SK-N-SH treated with all-trans-retinoic acid at 6 μM for 48 hours (cell line): Measurements from ENCODE around the gene COL6A3.

Experiments
- ATAC-seq: fragments of 200-7000 bp; cut with Tn5 transposase; 3 replicates; pipeline ENCODE4 v1.9.1; 2020; ENCODE audit warnings: mild to moderate bottlenecking, moderate library complexity
- ARNTL ChIP-seq: fragments of 450-650 bp; formaldehyde crosslinking; IDR thresholded peaks from 2 replicates; pipeline ENCODE4 v1.5.0; 2020; ENCODE audit warnings: low read depth, mild to moderate bottlenecking, moderate library complexity, borderline replicate concordance
- BACH2 ChIP-seq: fragments of 250-450 bp; sonication (Bioruptor Pico); IDR thresholded peaks from 2 replicates; pipeline ENCODE4 v1.9.0; 2021; ENCODE audit warnings: mild to moderate bottlenecking, borderline replicate concordance
- CREB5 ChIP-seq: fragments of 250-450 bp; sonication (Bioruptor Pico); IDR thresholded peaks from 2 replicates; pipeline ENCODE4 v1.5.1; 2020; ENCODE audit warnings: low read depth, mild to moderate bottlenecking, moderate library complexity
- CSDC2 ChIP-seq: fragments of 250-450 bp; sonication (Bioruptor Pico); IDR thresholded peaks from 2 replicates; pipeline ENCODE4 v1.5.0; 2020; ENCODE audit warnings: mild to moderate bottlenecking, moderate library complexity
- CSRNP3 ChIP-seq: fragments of 250-450 bp; sonication (Bioruptor Pico); IDR thresholded peaks from 2 replicates; pipeline ENCODE4 v1.5.1; 2021; ENCODE audit warnings: mild to moderate bottlenecking, moderate library complexity
- ESRRG ChIP-seq: fragments of 250-450 bp; sonication (Bioruptor Pico); IDR thresholded peaks from 2 replicates; pipeline ENCODE4 v1.6.1; 2021; ENCODE audit warnings: mild to moderate bottlenecking
- GLIS3 ChIP-seq: fragments of 250-450 bp; sonication (Bioruptor Pico); IDR thresholded peaks from 2 replicates; pipeline ENCODE4 v1.5.0; 2020; ENCODE audit warnings: mild to moderate bottlenecking, moderate library complexity
- ISL1 ChIP-seq: fragments of 250-450 bp; sonication (Bioruptor Pico); IDR thresholded peaks from 2 replicates; pipeline ENCODE4 v2.1.2; 2022; ENCODE audit warnings: mild to moderate bottlenecking, moderate library complexity
- OSR1 ChIP-seq: fragments of 250-450 bp; sonication (Bioruptor Pico); IDR thresholded peaks from 2 replicates; pipeline ENCODE4 v1.8.0; 2022; ENCODE audit warnings: moderate library complexity, mild to moderate bottlenecking, inconsistent platforms
- PATZ1 ChIP-seq: fragments of 250-450 bp; sonication (Bioruptor Pico); IDR thresholded peaks from 2 replicates; pipeline ENCODE4 v1.8.0; 2020; ENCODE audit warnings: mild to moderate bottlenecking, moderate library complexity, borderline replicate concordance
- POU6F1 ChIP-seq: fragments of 250-450 bp; sonication (Bioruptor Pico); IDR thresholded peaks from 2 replicates; pipeline ENCODE4 v1.8.0; 2021; ENCODE audit warnings: low read depth, mild to moderate bottlenecking, moderate library complexity, borderline replicate concordance
- RARB ChIP-seq: fragments of 250-450 bp; sonication (Bioruptor Pico); IDR thresholded peaks from 2 replicates; pipeline ENCODE4 v1.8.0; 2021; ENCODE audit warnings: mild to moderate bottlenecking, moderate library complexity
- SNAI2 ChIP-seq: fragments of 250-450 bp; sonication (Bioruptor Pico); IDR thresholded peaks from 2 replicates; pipeline ENCODE4 v1.5.0; 2020; ENCODE audit warnings: mild to moderate bottlenecking, moderate library complexity
- TCF4 ChIP-seq: fragments of 250-450 bp; sonication (Bioruptor Pico); IDR thresholded peaks from 2 replicates; pipeline ENCODE4 v1.8.0; 2021; ENCODE audit warnings: mild to moderate bottlenecking, moderate library complexity, borderline replicate concordance
- TOX ChIP-seq: fragments of 250-450 bp; sonication (Bioruptor Pico); IDR thresholded peaks from 2 replicates; pipeline ENCODE4 v1.8.0; 2021; ENCODE audit warnings: mild to moderate bottlenecking, moderate library complexity, borderline replicate concordance
- TSHZ2 ChIP-seq: fragments of 250-450 bp; sonication (Bioruptor Pico); IDR thresholded peaks from 2 replicates; pipeline ENCODE4 v1.5.0; 2020; ENCODE audit warnings: mild to moderate bottlenecking, moderate library complexity
- ZC3H10 ChIP-seq: fragments of 250-450 bp; sonication (Bioruptor Pico); IDR thresholded peaks from 2 replicates; pipeline ENCODE4 v1.5.1; 2021; ENCODE audit warnings: mild to moderate bottlenecking, moderate library complexity
- ZFP3 ChIP-seq: fragments of 250-450 bp; sonication (Bioruptor Pico); IDR thresholded peaks from 2 replicates; pipeline ENCODE4 v1.5.0; 2020; ENCODE audit warnings: mild to moderate bottlenecking, moderate library complexity
- ZFP30 ChIP-seq: fragments of 450-650 bp; formaldehyde crosslinking; IDR thresholded peaks from 2 replicates; pipeline ENCODE4 v1.5.0; 2022; ENCODE audit warnings: mild to moderate bottlenecking, moderate library complexity
- ZNF565 ChIP-seq: fragments of 450-650 bp; formaldehyde crosslinking; conservative IDR thresholded peaks from 2 replicates; pipeline ENCODE4 v1.5.0; 2020; ENCODE audit warnings: low read depth, mild to moderate bottlenecking, moderate library complexity
- ZNF70 ChIP-seq: fragments of 450-650 bp; formaldehyde crosslinking; IDR thresholded peaks from 2 replicates; pipeline ENCODE4 v1.5.0; 2020; ENCODE audit warnings: mild to moderate bottlenecking, moderate library complexity
- ZNF8 ChIP-seq: fragments of 450-650 bp; formaldehyde crosslinking; IDR thresholded peaks from 2 replicates; pipeline ENCODE4 v1.5.0; 2020; ENCODE audit warnings: mild to moderate bottlenecking, moderate library complexity

COL6A3 gene

GRCh38 chr2:237407700-237408099, 6.3 kb downstream of the COL6A3 start (continued):
- no peak for TF ChIP-seq PATZ1

- TF ChIP-seq ESRRG (CRISPR knock-in tag) (no peak), CSRNP3 (CRISPR knock-in tag) (no peak), CREB5 (CRISPR knock-in tag) (no peak), OSR1 (CRISPR knock-in tag) (no peak), ZNF8 (CRISPR knock-in tag) (no peak), TOX (no peak), BACH2 (no peak), ZC3H10 (CRISPR knock-in tag) (no peak), ZNF565 (CRISPR knock-in tag) (no peak), TCF4 (no peak), CSDC2 (CRISPR knock-in tag) (no peak), RARB (CRISPR knock-in tag) (no peak), POU6F1 (CRISPR knock-in tag) (no peak)
- TF ChIP-seq, all 23 proteins: peak for 0
- no peak for ATAC-seq
These were observed 7.5 kb downstream of the COL6A3 start for GRCh38 chr2:237406371-237406895.

GRCh38 chr2:237405605-237406004, 8.4 kb downstream of the COL6A3 start:
- ATAC-seq = no peak
- TF ChIP-seq ARNTL (no peak), OSR1 (CRISPR knock-in tag) (no peak), ZFP3 (CRISPR knock-in tag) (no peak), ZNF565 (CRISPR knock-in tag) (no peak), ESRRG (CRISPR knock-in tag) (no peak), TSHZ2 (CRISPR knock-in tag) (no peak)
- TF ChIP-seq, all 23 proteins: peak for 0

- ATAC-seq = no peak
- TF ChIP-seq ZNF565 (CRISPR knock-in tag) (no peak), BACH2 (no peak), OSR1 (CRISPR knock-in tag) (no peak), ZFP30 (CRISPR knock-in tag) (no peak), POU6F1 (CRISPR knock-in tag) (no peak), ZC3H10 (CRISPR knock-in tag) (no peak), CREB5 (CRISPR knock-in tag) (no peak), TCF4 (no peak), ARNTL (no peak), CSDC2 (CRISPR knock-in tag) (no peak), GLIS3 (no peak), ZNF8 (CRISPR knock-in tag) (no peak), ZNF70 (no peak), CSRNP3 (CRISPR knock-in tag) (no peak), SNAI2 (CRISPR knock-in tag) (no peak), ISL1 (CRISPR knock-in tag) (no peak)
These were observed 8.9 kb downstream of the COL6A3 start for GRCh38 chr2:237405006-237405559.
